Glutamatergic neuron (in vitro differentiated cells): ENCODE measurements around the gene CERS6. TPM values are rescaled to one million over a fixed set of nuclear protein-coding genes. Genes with fewer than 3 reads are reported as not detected.

Experiments used
- DNase-seq: peaks from one replicate; pipeline ENCODE4 v3.0.0; 2022
- H3K27ac Mint-ChIP-seq: one replicate; pipeline ENCODE4 v1.8.0; 2020; ENCODE audit warnings: mild to moderate bottlenecking, mixed read lengths, inconsistent platforms; ENCODE audit not compliant: unreplicated experiment
- H3K27me3 Mint-ChIP-seq: one replicate; pipeline ENCODE4 v1.8.0; 2020; ENCODE audit warnings: mild to moderate bottlenecking, moderate library complexity, mixed read lengths, inconsistent platforms; ENCODE audit not compliant: unreplicated experiment
- H3K36me3 Mint-ChIP-seq: one replicate; pipeline ENCODE4 v1.8.0; 2020; ENCODE audit warnings: mild to moderate bottlenecking, mixed read lengths, inconsistent platforms; ENCODE audit not compliant: unreplicated experiment
- H3K4me1 Mint-ChIP-seq: one replicate; pipeline ENCODE4 v1.8.0; 2020; ENCODE audit warnings: mild to moderate bottlenecking, low read depth, mixed read lengths, inconsistent platforms; ENCODE audit not compliant: unreplicated experiment
- H3K4me3 Mint-ChIP-seq: one replicate; pipeline ENCODE4 v1.8.0; 2020; ENCODE audit warnings: mild to moderate bottlenecking, mixed read lengths, inconsistent platforms; ENCODE audit not compliant: unreplicated experiment
- H3K9me3 Mint-ChIP-seq: one replicate; pipeline ENCODE4 v1.8.0; 2020; ENCODE audit warnings: mild to moderate bottlenecking, moderate library complexity, mixed read lengths, inconsistent platforms; ENCODE audit not compliant: unreplicated experiment
- total RNA-seq: library from RNA; stranded (reverse); fragmentation: NEBNext Ultra II Directional; extraction: Animal tissue kit (Norgen Biotek cat#: 25700); gene quantifications from one replicate; pipeline ENCODE4 v1.2.1, GENCODE V29; 2021; ENCODE audit not compliant: unreplicated experiment
- TF ChIP-seq, protein P1 (sequence below): fragments of 200-600 bp; sonication (generic); IDR thresholded peaks from one replicate; pipeline ENCODE4 v1.5.0; 2021; ENCODE audit not compliant: partially characterized antibody, unreplicated experiment

Gene CERS6
- total RNA-seq, 1 donor from 2014 or later, result 143 TPM

DNA sequence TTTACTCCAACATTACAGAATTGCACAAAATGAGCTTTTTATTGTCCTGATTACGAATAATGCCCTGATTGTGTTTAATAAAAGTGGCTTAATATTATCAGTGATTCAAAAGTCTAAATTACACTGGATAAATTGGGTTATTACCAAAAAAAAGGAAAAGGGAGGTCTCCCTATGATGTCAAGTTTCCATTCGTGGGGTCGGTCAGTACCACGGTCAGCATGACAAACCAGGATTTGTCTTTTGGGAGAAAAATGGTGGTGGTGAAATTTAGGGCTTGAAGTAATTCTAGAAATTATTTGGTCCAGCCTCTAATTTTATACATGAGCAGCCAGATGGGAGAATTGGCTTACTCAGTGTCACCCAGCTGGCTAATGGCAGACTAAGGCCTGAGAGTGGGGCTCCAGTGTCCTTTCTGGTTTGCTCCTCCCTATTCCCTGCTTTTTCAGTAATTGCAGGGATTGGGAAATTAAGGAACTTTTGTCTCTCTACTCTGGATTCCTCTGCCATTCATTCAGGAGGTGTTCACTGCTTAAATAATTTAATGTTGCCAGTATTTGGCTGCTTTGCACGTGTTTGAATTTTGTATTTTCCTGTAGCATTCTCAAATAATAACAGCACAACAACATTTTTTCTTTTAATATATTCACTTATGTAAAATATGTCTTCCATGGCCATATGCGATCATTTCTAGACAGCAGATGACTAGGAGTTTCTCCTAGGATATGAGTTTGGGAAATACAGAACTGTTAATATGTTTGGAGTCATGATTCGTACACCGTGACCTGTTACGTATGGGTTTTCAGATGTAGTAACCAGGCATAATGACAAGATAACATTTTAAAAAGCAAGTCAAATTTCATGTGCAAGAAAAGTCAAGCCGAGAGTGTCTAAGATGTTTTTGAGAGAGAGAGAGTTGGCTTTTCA lies 217.5 kb downstream of the CERS6 start:
- Mint-ChIP-seq H3K4me3 (peak overlapping the region; percentile 48), H3K27me3 (peaks cover 3% of the 10 kb centered on the region), H3K4me1 (peaks cover 39% of the 10 kb centered on the region), H3K27ac (peak overlapping the region; percentile 90), H3K9me3 (peaks cover 9% of the 10 kb centered on the region), H3K36me3 (no peaks in the 10 kb centered on the region)
- TF ChIP-seq, protein P1, sequence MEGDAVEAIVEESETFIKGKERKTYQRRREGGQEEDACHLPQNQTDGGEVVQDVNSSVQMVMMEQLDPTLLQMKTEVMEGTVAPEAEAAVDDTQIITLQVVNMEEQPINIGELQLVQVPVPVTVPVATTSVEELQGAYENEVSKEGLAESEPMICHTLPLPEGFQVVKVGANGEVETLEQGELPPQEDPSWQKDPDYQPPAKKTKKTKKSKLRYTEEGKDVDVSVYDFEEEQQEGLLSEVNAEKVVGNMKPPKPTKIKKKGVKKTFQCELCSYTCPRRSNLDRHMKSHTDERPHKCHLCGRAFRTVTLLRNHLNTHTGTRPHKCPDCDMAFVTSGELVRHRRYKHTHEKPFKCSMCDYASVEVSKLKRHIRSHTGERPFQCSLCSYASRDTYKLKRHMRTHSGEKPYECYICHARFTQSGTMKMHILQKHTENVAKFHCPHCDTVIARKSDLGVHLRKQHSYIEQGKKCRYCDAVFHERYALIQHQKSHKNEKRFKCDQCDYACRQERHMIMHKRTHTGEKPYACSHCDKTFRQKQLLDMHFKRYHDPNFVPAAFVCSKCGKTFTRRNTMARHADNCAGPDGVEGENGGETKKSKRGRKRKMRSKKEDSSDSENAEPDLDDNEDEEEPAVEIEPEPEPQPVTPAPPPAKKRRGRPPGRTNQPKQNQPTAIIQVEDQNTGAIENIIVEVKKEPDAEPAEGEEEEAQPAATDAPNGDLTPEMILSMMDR, result no peak
- DNase-seq, result peak; percentile 46

DNA sequence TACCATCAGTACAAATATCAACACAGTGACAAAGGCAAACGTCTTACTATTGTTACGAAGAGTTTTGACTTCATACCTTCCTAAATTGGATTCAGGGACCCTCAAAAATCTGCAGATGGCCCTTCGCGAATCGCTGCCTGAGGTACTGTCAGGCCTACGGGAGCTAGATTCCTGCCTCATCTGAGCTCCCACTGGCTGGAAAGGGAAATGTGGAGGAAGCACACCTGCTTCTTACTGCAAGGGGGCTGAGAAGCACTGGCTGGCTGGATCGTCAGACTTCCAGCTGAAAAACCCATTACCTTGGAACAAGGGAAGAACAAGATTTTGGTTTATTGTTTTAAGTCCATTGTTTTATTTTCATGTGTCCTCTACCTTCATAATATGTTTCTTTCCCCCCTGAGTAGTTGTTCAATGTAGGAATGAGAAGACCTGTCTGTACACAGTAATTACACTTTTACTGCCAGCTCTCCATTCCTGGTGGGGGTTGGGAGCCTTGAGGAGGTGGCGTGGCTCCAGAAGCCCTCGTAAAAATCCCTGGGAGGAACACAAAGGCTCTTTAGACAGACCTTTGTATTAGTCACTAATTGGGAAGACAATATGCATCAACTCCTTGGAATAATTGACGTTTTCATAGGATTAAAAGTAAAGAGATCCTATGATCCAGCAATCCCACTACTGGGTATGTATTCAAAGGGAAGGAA lies 222.2 kb downstream of the CERS6 start:
- H3K9me3 Mint-ChIP-seq, result peaks cover 16% of the 10 kb centered on the region
- no peaks in the 10 kb centered on the region for H3K36me3 Mint-ChIP-seq
- H3K27me3 Mint-ChIP-seq, result peaks cover 7% of the 10 kb centered on the region
- TF ChIP-seq, protein P1, result no peak
- no peak overlapping the region for H3K4me3 Mint-ChIP-seq
- peaks cover 57% of the 10 kb centered on the region for H3K4me1 Mint-ChIP-seq
- peak overlapping the region; percentile 82 for H3K27ac Mint-ChIP-seq
- DNase-seq, result no peak

DNA sequence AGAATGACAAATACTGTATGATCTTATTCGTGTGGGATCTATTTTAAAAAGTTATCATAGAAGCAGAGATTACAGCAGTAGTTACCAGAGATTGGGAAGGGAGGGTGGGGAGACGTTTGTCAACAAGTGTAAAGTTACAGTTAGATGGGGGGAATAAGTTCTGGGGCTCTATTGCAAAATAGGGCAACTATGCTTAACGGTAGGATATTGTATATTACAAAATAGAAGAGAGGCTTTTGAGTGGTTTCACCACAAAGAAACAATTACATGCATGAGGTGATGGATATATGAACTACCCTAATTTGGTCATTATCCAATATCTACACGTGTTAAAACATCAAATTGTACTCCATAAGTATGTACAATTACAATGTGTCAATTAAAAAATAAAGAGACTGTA lies 223.0 kb downstream of the CERS6 start:
- peaks cover 7% of the 10 kb centered on the region for H3K27me3 Mint-ChIP-seq
- H3K9me3 Mint-ChIP-seq, result peaks cover 16% of the 10 kb centered on the region
- TF ChIP-seq, protein P1, result no peak
- H3K4me3 Mint-ChIP-seq, result no peak overlapping the region
- DNase-seq, result no peak
- H3K27ac Mint-ChIP-seq, result peak overlapping the region; percentile 82
- peaks cover 60% of the 10 kb centered on the region for H3K4me1 Mint-ChIP-seq
- H3K36me3 Mint-ChIP-seq, result no peaks in the 10 kb centered on the region

DNA sequence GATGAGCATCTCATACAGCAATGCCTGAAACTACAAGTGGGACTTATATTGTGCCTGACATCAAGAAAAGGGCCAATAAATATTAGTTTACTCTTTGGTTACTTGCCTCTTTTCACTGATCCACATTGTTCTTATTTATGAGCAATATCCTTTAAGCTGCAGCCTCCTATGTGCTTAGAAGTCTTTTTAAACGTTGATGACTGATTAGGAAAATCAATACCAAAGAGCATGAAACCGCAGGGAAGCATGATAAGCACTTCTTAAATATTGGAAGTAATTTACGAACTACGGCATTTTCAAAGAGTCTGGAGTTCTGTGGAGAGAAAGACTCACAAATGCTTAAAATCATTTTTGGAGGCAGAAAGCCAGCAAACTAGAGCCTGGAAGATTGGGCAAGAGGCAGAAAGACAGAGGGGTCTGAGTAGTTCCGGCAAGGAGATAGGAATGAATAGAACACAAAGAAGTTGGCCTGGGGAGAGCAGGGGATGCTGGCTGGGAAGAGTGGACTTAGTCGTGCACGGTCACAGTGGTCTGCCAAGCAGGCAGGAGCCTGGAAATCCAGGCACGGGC lies 223.8 kb downstream of the CERS6 start:
- peak overlapping the region; percentile 95 for H3K27ac Mint-ChIP-seq
- H3K27me3 Mint-ChIP-seq, result peaks cover 7% of the 10 kb centered on the region
- H3K9me3 Mint-ChIP-seq, result peaks cover 15% of the 10 kb centered on the region
- TF ChIP-seq, protein P1, result no peak
- DNase-seq, result no peak
- H3K4me1 Mint-ChIP-seq, result peaks cover 61% of the 10 kb centered on the region
- no peaks in the 10 kb centered on the region for H3K36me3 Mint-ChIP-seq
- peak overlapping the region; percentile 67 for H3K4me3 Mint-ChIP-seq

DNA sequence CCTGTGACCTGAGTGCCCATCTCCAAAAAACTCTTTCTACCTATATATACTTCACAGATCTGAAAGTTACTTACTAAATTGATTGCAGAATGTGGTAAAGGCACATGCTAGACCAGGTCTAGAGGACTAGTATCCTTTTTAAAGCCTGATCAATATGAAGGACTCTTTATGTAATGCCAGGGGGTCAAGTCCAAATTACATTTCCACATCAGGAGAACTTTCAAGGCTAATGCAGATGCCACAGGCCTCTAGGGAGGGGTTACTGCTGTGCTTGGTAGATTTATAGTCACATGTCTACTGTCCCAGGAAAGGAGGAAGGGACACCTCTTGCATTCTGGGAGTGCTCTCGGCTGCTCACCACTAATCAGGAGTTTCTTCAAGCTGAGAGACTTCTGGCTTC lies 227.9 kb downstream of the CERS6 start:
- Mint-ChIP-seq H3K9me3 (peaks cover 12% of the 10 kb centered on the region), H3K27me3 (peaks cover 4% of the 10 kb centered on the region), H3K4me3 (no peak overlapping the region), H3K36me3 (no peaks in the 10 kb centered on the region), H3K4me1 (peaks cover 70% of the 10 kb centered on the region), H3K27ac (peak overlapping the region; percentile 17)
- TF ChIP-seq, protein P1, result no peak
- no peak for DNase-seq
